T-helper 17 cell (primary cell): ENCODE data around the gene RNGTT. TPM values are rescaled to one million over a fixed set of nuclear protein-coding genes. Genes with fewer than 3 reads are reported as not detected.
A peak's percentile ranks its signal among the peaks of the same experiment; 100 is the strongest.
"Not testable (repeated sequence)": the region's sequence is repeated elsewhere in the genome, so short reads cannot be mapped to it uniquely, and the experiment has no call there.

Experiments
- ATAC-seq: fragments of 150-1000 bp; cut with Tn5 transposase; 2 replicates; pipeline ENCODE4 v1.10.0; 2021; ENCODE audit warnings: mild to moderate bottlenecking, moderate library complexity
- DNase-seq, 3 donors: peaks; one replicate each; pipeline versions ENCODE4 v3.0.0 to v3.0.0-alpha.2; 2020 to 2021
- H3K9me3 ChIP-seq: one replicate; pipeline ENCODE4 v1.7.0; 2013; ENCODE audit warnings: low read length, mild to moderate bottlenecking; ENCODE audit not compliant: control insufficient read depth, poor library complexity, severe bottlenecking
- H3K27ac Mint-ChIP-seq: one replicate; pipeline ENCODE4 v1.8.0; 2022; ENCODE audit warnings: mild to moderate bottlenecking, moderate library complexity, mixed read lengths
- H3K27me3 Mint-ChIP-seq: one replicate; pipeline ENCODE4 v1.8.0; 2022; ENCODE audit warnings: mixed read lengths
- H3K36me3 Mint-ChIP-seq: one replicate; pipeline ENCODE4 v1.8.0; 2022; ENCODE audit warnings: low read depth, mixed read lengths
- H3K4me1 Mint-ChIP-seq: one replicate; pipeline ENCODE4 v1.8.0; 2022; ENCODE audit warnings: mild to moderate bottlenecking, mixed read lengths
- H3K4me3 Mint-ChIP-seq: one replicate; pipeline ENCODE4 v1.8.0; 2022; ENCODE audit warnings: mild to moderate bottlenecking, moderate library complexity, mixed read lengths
- total RNA-seq, 4 donors: library from RNA in 2 of 4; stranded (reverse) in 2 of 4; gene quantifications; one replicate each; pipeline ENCODE4 v1.2.3 and lab custom pipeline; 2022 to 2026

The RNGTT gene
- total RNA-seq, 2 donors from 2014 or later, result 17.6 to 23.0 TPM

GRCh38 chr6:88914895-88915598 is 48.4 kb downstream of the RNGTT start:
- no peaks in the 10 kb centered on the region for H3K27me3 Mint-ChIP-seq
- H3K27ac Mint-ChIP-seq, result no peak overlapping the region
- no peak overlapping the region for H3K4me3 Mint-ChIP-seq
- H3K9me3 ChIP-seq, result no peaks in the 10 kb centered on the region
- DNase-seq (no peak), ATAC-seq (no peak)
- peaks cover 4% of the 10 kb centered on the region for H3K36me3 Mint-ChIP-seq
- H3K4me1 Mint-ChIP-seq, result peaks cover 44% of the 10 kb centered on the region

GRCh38 chr6:88914180-88914579 is 49.2 kb downstream of the RNGTT start:
- DNase-seq (no peak), ATAC-seq (no peak)
- H3K9me3 ChIP-seq, result no peaks in the 10 kb centered on the region
- Mint-ChIP-seq H3K4me3 (no peak overlapping the region), H3K36me3 (peaks cover 4% of the 10 kb centered on the region), H3K4me1 (peaks cover 53% of the 10 kb centered on the region), H3K27ac (no peak overlapping the region), H3K27me3 (no peaks in the 10 kb centered on the region)

- H3K27ac Mint-ChIP-seq, result no peak overlapping the region
- no peak overlapping the region for H3K4me3 Mint-ChIP-seq
- DNase-seq (no peak), ATAC-seq (no peak)
- peaks cover 4% of the 10 kb centered on the region for H3K36me3 Mint-ChIP-seq
- H3K9me3 ChIP-seq, result no peaks in the 10 kb centered on the region
- no peaks in the 10 kb centered on the region for H3K27me3 Mint-ChIP-seq
- H3K4me1 Mint-ChIP-seq, result peaks cover 58% of the 10 kb centered on the region
These were observed 49.9 kb downstream of the RNGTT start for GRCh38 chr6:88913471-88913870.

- no peaks in the 10 kb centered on the region for H3K9me3 ChIP-seq
- no peak overlapping the region for H3K4me3 Mint-ChIP-seq
- ATAC-seq, result no peak
- H3K36me3 Mint-ChIP-seq, result peaks cover 4% of the 10 kb centered on the region
- H3K27ac Mint-ChIP-seq, result no peak overlapping the region
- no peak for DNase-seq
- H3K4me1 Mint-ChIP-seq, result peaks cover 56% of the 10 kb centered on the region
- no peaks in the 10 kb centered on the region for H3K27me3 Mint-ChIP-seq
These were observed 52.3 kb downstream of the RNGTT start for GRCh38 chr6:88910922-88911778.

- DNase-seq (no peak), ATAC-seq (no peak)
- Mint-ChIP-seq H3K27ac (peak overlapping the region; percentile 24), H3K36me3 (peaks cover 5% of the 10 kb centered on the region), H3K4me3 (no peak overlapping the region), H3K4me1 (peaks cover 47% of the 10 kb centered on the region), H3K27me3 (no peaks in the 10 kb centered on the region)
- H3K9me3 ChIP-seq, result no peaks in the 10 kb centered on the region
These were observed 54.5 kb downstream of the RNGTT start for GRCh38 chr6:88908598-88909548.

- not testable (repeated sequence) for H3K4me3 Mint-ChIP-seq, DNase-seq, H3K36me3 Mint-ChIP-seq, ATAC-seq, H3K9me3 ChIP-seq, H3K27ac Mint-ChIP-seq, H3K27me3 Mint-ChIP-seq
- peaks cover 33% of the 10 kb centered on the region for H3K4me1 Mint-ChIP-seq
These were observed 56.3 kb downstream of the RNGTT start for GRCh38 chr6:88907148-88907547.

GRCh38 chr6:88899569-88900316 is 63.7 kb downstream of the RNGTT start:
- no peaks in the 10 kb centered on the region for H3K4me1 Mint-ChIP-seq
- H3K36me3 Mint-ChIP-seq, result peaks cover 2% of the 10 kb centered on the region
- H3K27me3 Mint-ChIP-seq, result no peaks in the 10 kb centered on the region
- ATAC-seq, result no peak
- H3K27ac Mint-ChIP-seq, result no peak overlapping the region
- H3K9me3 ChIP-seq, result no peaks in the 10 kb centered on the region
- DNase-seq, result no peak
- no peak overlapping the region for H3K4me3 Mint-ChIP-seq

GRCh38 chr6:88895911-88896310 is 67.5 kb downstream of the RNGTT start:
- Mint-ChIP-seq H3K4me1 (no peaks in the 10 kb centered on the region), H3K36me3 (no peaks in the 10 kb centered on the region), H3K27me3 (no peaks in the 10 kb centered on the region), H3K27ac (no peak overlapping the region), H3K4me3 (no peak overlapping the region)
- H3K9me3 ChIP-seq, result no peaks in the 10 kb centered on the region
- ATAC-seq (no peak), DNase-seq (no peak)

GRCh38 chr6:88890860-88891845 is 72.3 kb downstream of the RNGTT start:
- H3K4me1 Mint-ChIP-seq, result peaks cover 3% of the 10 kb centered on the region
- no peaks in the 10 kb centered on the region for H3K36me3 Mint-ChIP-seq
- DNase-seq (no peak), ATAC-seq (no peak)
- H3K27me3 Mint-ChIP-seq, result no peaks in the 10 kb centered on the region
- no peak overlapping the region for H3K4me3 Mint-ChIP-seq
- no peaks in the 10 kb centered on the region for H3K9me3 ChIP-seq
- H3K27ac Mint-ChIP-seq, result no peak overlapping the region

- Mint-ChIP-seq H3K4me3 (no peak overlapping the region), H3K36me3 (peaks cover under 1% of the 10 kb centered on the region), H3K4me1 (peaks cover 4% of the 10 kb centered on the region), H3K27ac (no peak overlapping the region), H3K27me3 (no peaks in the 10 kb centered on the region)
- ATAC-seq (no peak), DNase-seq (no peak)
- H3K9me3 ChIP-seq, result no peaks in the 10 kb centered on the region
These were observed 73.0 kb downstream of the RNGTT start for GRCh38 chr6:88890394-88890793.

- Mint-ChIP-seq H3K27me3 (no peaks in the 10 kb centered on the region), H3K27ac (no peak overlapping the region), H3K36me3 (peaks cover 7% of the 10 kb centered on the region), H3K4me3 (no peak overlapping the region), H3K4me1 (peaks cover 17% of the 10 kb centered on the region)
- no peak for DNase-seq
- no peak for ATAC-seq
- H3K9me3 ChIP-seq, result no peaks in the 10 kb centered on the region
These were observed 79.1 kb downstream of the RNGTT start for GRCh38 chr6:88884361-88884760.
